ENCODE data around the gene NAPSA. TPM values are rescaled to one million over a fixed set of nuclear protein-coding genes. Genes with fewer than 3 reads are reported as not detected.
"Not testable (repeated sequence)": the region's sequence is repeated elsewhere in the genome, so short reads cannot be mapped to it uniquely, and the experiment has no call there.

NAPSA gene
- total RNA-seq, 4 donors from 2014 or later = 1.6 to 5.0 (median 3.1) TPM

DNA sequence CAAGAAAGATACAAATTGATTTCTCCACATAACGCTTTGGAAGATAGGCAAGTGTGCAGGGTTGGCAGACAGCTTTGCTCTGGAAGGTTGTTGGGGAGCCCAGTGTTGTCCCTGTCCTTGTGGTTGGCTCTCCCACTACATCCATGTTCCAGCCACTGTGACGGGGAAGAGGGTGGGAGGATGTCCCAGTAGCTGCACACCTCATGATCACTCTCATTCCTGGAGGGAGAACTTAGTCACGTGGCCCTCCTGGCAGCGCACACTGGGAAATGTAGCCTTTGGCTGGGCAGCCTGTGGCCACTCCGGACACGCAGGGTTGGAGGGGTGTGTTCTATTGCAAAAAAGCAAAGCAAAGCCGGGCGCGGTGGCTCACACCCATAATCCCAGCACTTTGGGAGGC lies 28.6 kb upstream of the NAPSA start:
- Histone ChIP-seq H3K4me3 (no peak overlapping the region), H3K4me1 (no peaks in the 10 kb centered on the region), H3K36me3 (no peaks in the 10 kb centered on the region), H3K9me3 (no peaks in the 10 kb centered on the region), H3K27me3 (no peaks in the 10 kb centered on the region), H3K27ac (no peak overlapping the region)
- intact Hi-C loops (cut with DNase I; ENCODE audit: low total_unique reads) = no loop called here
- no peak for DNase-seq
- no peak for TF ChIP-seq POLR2AphosphoS5 (IDR thresholded peaks at IDR 0.05)
- TF ChIP-seq POLR2A (IDR thresholded peaks at IDR 0.05) = no peak
- TF ChIP-seq CTCF (IDR thresholded peaks at IDR 0.05) = no peak
- TF ChIP-seq EP300 (IDR thresholded peaks at IDR 0.05; ENCODE audit: low read depth) = no peak
- in situ Hi-C loops (cut with MboI; ENCODE audit: low pct_ligation_motif_present in 1 of 4, low pct_unique_long_range_greater_than_20kb in 1 of 4, low sequenced_read_pairs in 3 of 4) = no loop called here
- WGBS, 2 donors (ENCODE audit: low coverage in 1 of 2) = 91% methylated on average over 9 of the region's 9 CpGs; no CpG with 5 or more reads in 1 of the 2 donors

DNA sequence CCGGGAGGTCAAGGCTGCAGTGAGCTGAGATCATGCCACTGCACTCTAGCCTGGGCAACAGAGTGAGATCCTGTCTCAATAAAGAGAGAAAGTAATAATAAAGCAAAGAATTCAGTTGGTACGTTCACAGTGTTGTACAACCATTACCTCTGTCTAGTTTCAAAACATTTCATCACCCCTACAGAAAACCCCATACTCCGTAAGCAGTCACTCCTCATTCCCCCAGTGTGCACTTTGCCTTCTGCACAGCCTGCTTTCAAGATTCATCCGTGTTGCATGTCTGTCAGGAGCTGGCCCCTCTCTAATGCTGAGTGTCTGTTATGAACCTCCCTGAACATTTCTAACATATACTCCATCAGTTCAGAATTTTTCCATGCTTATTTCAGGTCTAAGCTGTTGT lies 28.1 kb upstream of the NAPSA start:
- Histone ChIP-seq H3K36me3 (no peaks in the 10 kb centered on the region), H3K27me3 (no peaks in the 10 kb centered on the region), H3K9me3 (no peaks in the 10 kb centered on the region), H3K4me1 (no peaks in the 10 kb centered on the region), H3K4me3 (no peak overlapping the region), H3K27ac (no peak overlapping the region)
- intact Hi-C loops (cut with DNase I; ENCODE audit: low total_unique reads) (no loop called here), in situ Hi-C loops (cut with MboI; ENCODE audit: low pct_ligation_motif_present in 1 of 4, low pct_unique_long_range_greater_than_20kb in 1 of 4, low sequenced_read_pairs in 3 of 4) (no loop called here)
- DNase-seq = no peak
- no peak for TF ChIP-seq POLR2AphosphoS5 (IDR thresholded peaks at IDR 0.05)
- TF ChIP-seq POLR2A (IDR thresholded peaks at IDR 0.05) = no peak
- TF ChIP-seq EP300 (IDR thresholded peaks at IDR 0.05; ENCODE audit: low read depth) = no peak
- TF ChIP-seq CTCF (IDR thresholded peaks at IDR 0.05) = no peak
- 92 to 100% methylated on average over 2 to 4 of the region's 4 CpGs for WGBS, 2 donors (ENCODE audit: low coverage in 1 of 2)

- in situ Hi-C loops (cut with MboI; ENCODE audit: low pct_ligation_motif_present in 1 of 4, low pct_unique_long_range_greater_than_20kb in 1 of 4, low sequenced_read_pairs in 3 of 4) = no loop called here
- no peaks in the 10 kb centered on the region for H3K9me3 ChIP-seq
- H3K4me1 ChIP-seq = no peaks in the 10 kb centered on the region
- no peak for TF ChIP-seq POLR2AphosphoS5 (IDR thresholded peaks at IDR 0.05)
- no peak for TF ChIP-seq EP300 (IDR thresholded peaks at IDR 0.05; ENCODE audit: low read depth)
- WGBS, 2 donors (ENCODE audit: low coverage in 1 of 2) = 89 to 96% methylated on average over 4 to 5 of the region's 5 CpGs
- intact Hi-C loops (cut with DNase I; ENCODE audit: low total_unique reads) = no loop called here
- H3K27ac ChIP-seq = no peak overlapping the region
- no peaks in the 10 kb centered on the region for H3K27me3 ChIP-seq
- DNase-seq = no peak
- H3K4me3 ChIP-seq = no peak overlapping the region
- no peaks in the 10 kb centered on the region for H3K36me3 ChIP-seq
Measured at GRCh38 chr19:50392759-50393158, 27.3 kb upstream of the NAPSA start.

DNA sequence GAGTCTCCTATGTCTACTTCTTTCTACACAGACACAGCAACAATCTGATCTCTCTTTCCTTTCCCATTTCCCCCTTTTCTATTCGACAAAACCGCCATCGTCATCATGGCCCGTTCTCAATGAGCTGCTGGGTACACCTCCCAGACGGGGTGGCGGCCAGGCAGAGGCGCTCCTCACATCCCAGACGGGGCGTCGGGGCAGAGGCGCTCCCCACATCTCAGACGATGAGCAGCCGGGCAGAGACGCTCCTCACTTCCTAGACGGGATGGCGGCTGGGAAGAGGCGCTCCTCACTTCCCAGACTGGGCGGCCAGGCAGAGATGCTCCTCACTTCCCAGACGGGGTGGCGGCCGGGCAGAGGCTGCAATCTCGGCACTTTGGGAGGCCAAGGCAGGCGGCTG lies 25.5 kb upstream of the NAPSA start:
- WGBS, 2 donors (ENCODE audit: low coverage in 1 of 2) = 96 to 100% methylated on average over 2 to 23 of the region's 23 CpGs
- DNase-seq, H3K27me3 ChIP-seq: not testable (repeated sequence)

GRCh38 chr19:50390295-50390694 lies 24.9 kb upstream of the NAPSA start:
- H3K36me3 ChIP-seq; H3K4me1 ChIP-seq; in situ Hi-C loops (cut with MboI; ENCODE audit: low pct_ligation_motif_present in 1 of 4, low pct_unique_long_range_greater_than_20kb in 1 of 4, low sequenced_read_pairs in 3 of 4); H3K9me3 ChIP-seq; H3K4me3 ChIP-seq; intact Hi-C loops (cut with DNase I; ENCODE audit: low total_unique reads); H3K27me3 ChIP-seq; DNase-seq; H3K27ac ChIP-seq: not testable (repeated sequence)
- WGBS, 2 donors (ENCODE audit: low coverage in 1 of 2) = 87 to 100% methylated on average over 3 of the region's 3 CpGs

More for the DNA sequence above, 25.5 kb upstream of the NAPSA start:
- H3K4me1 ChIP-seq; H3K9me3 ChIP-seq; H3K4me3 ChIP-seq; H3K36me3 ChIP-seq; intact Hi-C loops (cut with DNase I; ENCODE audit: low total_unique reads); in situ Hi-C loops (cut with MboI; ENCODE audit: low pct_ligation_motif_present in 1 of 4, low pct_unique_long_range_greater_than_20kb in 1 of 4, low sequenced_read_pairs in 3 of 4); H3K27ac ChIP-seq: not testable (repeated sequence)

DNA sequence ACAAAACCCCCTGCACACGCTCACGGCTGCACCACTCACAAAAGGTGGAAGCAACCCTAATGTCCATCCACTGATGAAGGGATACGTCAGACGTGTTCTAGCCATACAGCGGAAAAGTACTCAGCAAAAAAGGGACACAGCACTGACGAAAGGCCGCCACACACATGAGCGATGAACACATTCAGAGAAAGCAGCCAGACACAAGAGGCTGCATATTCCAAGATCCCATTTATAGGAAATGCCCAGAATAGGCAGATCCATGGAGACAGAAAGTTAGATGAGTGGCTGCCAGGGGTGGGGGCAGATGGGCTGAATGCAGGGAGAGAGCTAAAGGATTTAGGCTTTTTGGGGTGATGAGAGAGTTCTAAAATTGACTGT lies 22.4 kb upstream of the NAPSA start:
- TF ChIP-seq POLR2AphosphoS5 (IDR thresholded peaks at IDR 0.05) = no peak
- no peak for TF ChIP-seq POLR2A (IDR thresholded peaks at IDR 0.05)
- TF ChIP-seq CTCF (IDR thresholded peaks at IDR 0.05) = no peak
- no peak for TF ChIP-seq EP300 (IDR thresholded peaks at IDR 0.05; ENCODE audit: low read depth)
- DNase-seq = no peak
- intact Hi-C loops (cut with DNase I; ENCODE audit: low total_unique reads) (no loop called here), in situ Hi-C loops (cut with MboI; ENCODE audit: low pct_ligation_motif_present in 1 of 4, low pct_unique_long_range_greater_than_20kb in 1 of 4, low sequenced_read_pairs in 3 of 4) (no loop called here)
- Histone ChIP-seq H3K36me3 (no peaks in the 10 kb centered on the region), H3K4me3 (no peak overlapping the region), H3K27ac (no peak overlapping the region), H3K4me1 (peaks cover 5 to 17% (median 13%) of the 10 kb centered on the region in 4 donors), H3K9me3 (no peaks in the 10 kb centered on the region), H3K27me3 (no peaks in the 10 kb centered on the region)
- 93 to 97% methylated on average over 7 to 8 of the region's 8 CpGs for WGBS, 2 donors (ENCODE audit: low coverage in 1 of 2)

All from transverse colon (tissue), 4 donors.